Ectodermal cell (in vitro differentiated cells): Measurements from ENCODE around the gene CCL11.
"Not testable (repeated sequence)": the region's sequence is repeated elsewhere in the genome, so short reads cannot be mapped to it uniquely, and the experiment has no call there.

ENCODE experiments used
- H3K27ac ChIP-seq: 2 replicates; pipeline ENCODE4 v1.7.0; 2013; ENCODE audit warnings: mild to moderate bottlenecking, low read depth, low read length; ENCODE audit not compliant: insufficient read depth, poor library complexity, severe bottlenecking
- H3K27me3 ChIP-seq: 2 replicates; pipeline ENCODE4 v1.7.0; 2013; ENCODE audit warnings: mild to moderate bottlenecking, low read length; ENCODE audit not compliant: insufficient read depth, control insufficient read depth, poor library complexity, severe bottlenecking
- H3K36me3 ChIP-seq: one replicate; pipeline ENCODE4 v1.7.0; 2013; ENCODE audit warnings: low read length; ENCODE audit not compliant: control insufficient read depth, insufficient read depth
- H3K4me1 ChIP-seq: one replicate; pipeline ENCODE4 v1.7.0; 2013; ENCODE audit warnings: low read length; ENCODE audit not compliant: control insufficient read depth, insufficient read depth
- H3K4me3 ChIP-seq: 2 replicates; pipeline ENCODE4 v1.7.0; 2013; ENCODE audit warnings: low read depth, low read length, control low read depth; ENCODE audit not compliant: insufficient read depth
- H3K9me3 ChIP-seq: 2 replicates; pipeline ENCODE4 v1.7.0; 2013; ENCODE audit warnings: mild to moderate bottlenecking, low read length, moderate library complexity; ENCODE audit not compliant: control insufficient read depth
- WGBS, 2 experiments: methylation state at CpG; one replicate each; pipeline ENCODE4 v1.1.7; 2013; ENCODE audit warnings: missing lambda C conversion rate in 2 of 2; 5-methylcytosine and 5-hydroxymethylcytosine counted together

The CCL11 gene

DNA sequence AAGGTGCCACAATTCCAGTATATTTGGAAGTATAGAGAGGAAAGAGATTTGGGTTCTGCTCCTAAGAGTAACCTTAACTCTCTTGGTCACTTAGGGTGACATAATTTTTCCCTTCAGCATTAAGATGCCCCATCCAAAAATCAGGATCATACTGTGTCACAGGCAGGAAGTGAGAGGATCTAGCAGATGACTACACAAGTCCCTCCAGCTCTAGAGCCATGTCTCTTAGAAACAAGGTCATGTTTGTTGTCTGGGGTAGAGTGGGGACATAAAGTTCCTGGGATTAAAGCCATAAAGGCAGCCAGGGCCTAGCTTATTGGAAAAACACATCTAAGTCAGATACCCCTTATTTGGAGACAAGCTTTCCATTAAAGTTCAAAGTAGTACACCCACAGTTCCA lies 36.4 kb downstream of the CCL11 start:
- Histone ChIP-seq H3K27me3 (no peaks in the 10 kb centered on the region), H3K9me3 (no peaks in the 10 kb centered on the region), H3K36me3 (no peaks in the 10 kb centered on the region), H3K4me1 (no peaks in the 10 kb centered on the region), H3K27ac (no peak overlapping the region), H3K4me3 (no peak overlapping the region)

DNA sequence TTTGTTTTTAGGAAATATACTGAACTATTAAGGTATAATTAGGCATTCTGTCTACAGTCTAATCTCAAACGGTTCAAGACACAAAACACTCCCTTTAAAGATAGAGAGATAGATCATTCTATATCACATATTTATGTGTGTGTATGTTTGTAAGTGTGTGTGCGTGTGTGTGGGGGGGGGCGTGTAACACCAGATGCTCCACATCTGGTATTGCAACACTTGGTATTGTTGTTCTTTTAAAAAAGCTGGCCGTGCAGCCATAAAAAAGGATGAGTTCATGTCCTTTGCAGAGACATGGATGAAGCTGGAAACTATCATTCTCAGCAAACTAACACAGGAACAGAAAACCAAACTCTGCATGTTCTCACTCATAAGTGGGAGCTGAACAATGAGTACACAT lies 42.0 kb downstream of the CCL11 start:
- not testable (repeated sequence) for H3K9me3 ChIP-seq, H3K4me1 ChIP-seq, H3K36me3 ChIP-seq, H3K27ac ChIP-seq, H3K27me3 ChIP-seq, H3K4me3 ChIP-seq
- 57 to 74% methylated on average over 3 of the region's 4 CpGs for WGBS, 2 experiments

- Histone ChIP-seq H3K9me3 (no peaks in the 10 kb centered on the region), H3K4me1 (no peaks in the 10 kb centered on the region), H3K27ac (no peak overlapping the region), H3K4me3 (no peak overlapping the region), H3K27me3 (no peaks in the 10 kb centered on the region), H3K36me3 (no peaks in the 10 kb centered on the region)
- WGBS, 2 experiments: 100% methylated on average over 1 of the region's 1 CpG
These were observed 52.2 kb downstream of the CCL11 start for GRCh38 chr17:34337701-34338100.
